Measurements from ENCODE around the gene TRIM23.

- TF ChIP-seq, protein P1, sequence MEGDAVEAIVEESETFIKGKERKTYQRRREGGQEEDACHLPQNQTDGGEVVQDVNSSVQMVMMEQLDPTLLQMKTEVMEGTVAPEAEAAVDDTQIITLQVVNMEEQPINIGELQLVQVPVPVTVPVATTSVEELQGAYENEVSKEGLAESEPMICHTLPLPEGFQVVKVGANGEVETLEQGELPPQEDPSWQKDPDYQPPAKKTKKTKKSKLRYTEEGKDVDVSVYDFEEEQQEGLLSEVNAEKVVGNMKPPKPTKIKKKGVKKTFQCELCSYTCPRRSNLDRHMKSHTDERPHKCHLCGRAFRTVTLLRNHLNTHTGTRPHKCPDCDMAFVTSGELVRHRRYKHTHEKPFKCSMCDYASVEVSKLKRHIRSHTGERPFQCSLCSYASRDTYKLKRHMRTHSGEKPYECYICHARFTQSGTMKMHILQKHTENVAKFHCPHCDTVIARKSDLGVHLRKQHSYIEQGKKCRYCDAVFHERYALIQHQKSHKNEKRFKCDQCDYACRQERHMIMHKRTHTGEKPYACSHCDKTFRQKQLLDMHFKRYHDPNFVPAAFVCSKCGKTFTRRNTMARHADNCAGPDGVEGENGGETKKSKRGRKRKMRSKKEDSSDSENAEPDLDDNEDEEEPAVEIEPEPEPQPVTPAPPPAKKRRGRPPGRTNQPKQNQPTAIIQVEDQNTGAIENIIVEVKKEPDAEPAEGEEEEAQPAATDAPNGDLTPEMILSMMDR (IDR thresholded peaks at IDR 0.05; ENCODE audit: low read depth, low read length, poor library complexity, severe bottlenecking), result no peak
- TF ChIP-seq EZH2phosphoT487 (IDR thresholded peaks at IDR 0.05; ENCODE audit: borderline replicate concordance, low read length), result no peak
Observed at GRCh38 chr5:65548281-65548680, 75.9 kb downstream of the TRIM23 start.

All from DOHH2 (cell line).